ENCODE measurements around the gene SMOC1. TPM values are rescaled to one million over a fixed set of nuclear protein-coding genes. Genes with fewer than 3 reads are reported as not detected.

Gene SMOC1
- total RNA-seq, 1 experiment from 2014 or later = not detected

DNA sequence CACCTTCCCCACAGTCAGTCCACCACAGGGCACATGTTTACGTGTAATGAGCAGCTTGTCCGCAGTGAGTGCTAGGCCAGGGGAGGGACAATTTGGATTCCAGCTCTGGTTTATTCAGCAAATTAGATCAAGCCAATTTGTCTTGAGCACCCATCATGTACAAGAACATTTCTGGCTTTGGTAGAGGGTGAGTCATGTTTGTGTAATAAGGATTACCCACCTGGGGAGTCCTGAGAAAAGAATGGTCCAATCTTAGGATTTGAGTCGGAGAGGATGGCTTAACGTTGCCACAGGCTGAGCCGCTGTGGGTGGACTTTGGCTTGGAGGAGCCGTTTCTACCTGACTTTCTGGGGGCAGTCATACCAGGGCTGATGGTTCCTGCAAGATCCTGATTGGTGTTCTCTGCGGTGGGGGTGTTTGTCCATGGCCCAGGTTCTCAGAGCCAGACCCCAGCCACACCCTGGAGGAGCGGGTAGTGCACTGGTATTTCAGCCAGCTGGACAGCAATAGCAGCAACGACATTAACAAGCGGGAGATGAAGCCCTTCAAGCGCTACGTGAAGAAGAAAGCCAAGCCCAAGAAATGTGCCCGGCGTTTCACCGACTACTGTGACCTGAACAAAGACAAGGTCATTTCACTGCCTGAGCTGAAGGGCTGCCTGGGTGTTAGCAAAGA lies 143.7 kb downstream of the SMOC1 start:
- H3K36me3 ChIP-seq (ENCODE audit: low read depth, low read length) = no peaks in the 10 kb centered on the region
- H3K9me3 ChIP-seq (ENCODE audit: low read length) = no peaks in the 10 kb centered on the region
- ATAC-seq (no peak), DNase-seq (no peak)
- H3K4me1 ChIP-seq (ENCODE audit: insufficient read depth, low read length) = no peaks in the 10 kb centered on the region
- H3F3A ChIP-seq (ENCODE audit: low read length, unreplicated experiment) = no peaks in the 10 kb centered on the region
- H3K79me2 ChIP-seq (ENCODE audit: low read length) = no peaks in the 10 kb centered on the region
- no TSS peak for BruUV-seq (replicated peaks)
- H2AFZ ChIP-seq (ENCODE audit: low read length) = no peak overlapping the region
- CTCF ChIA-PET = no interaction called here
- H3K4me3 ChIP-seq (ENCODE audit: low read length) = no peak overlapping the region
- POLR2A ChIA-PET (ENCODE audit: unreplicated experiment) = no interaction called here
- TF ChIP-seq EZH2phosphoT487 (IDR thresholded peaks at IDR 0.05; ENCODE audit: borderline replicate concordance, low read length) (no peak), EZH2 (IDR thresholded peaks at IDR 0.05; ENCODE audit: low read length, unreplicated experiment) (no peak)
- TF ChIP-seq, protein P1, sequence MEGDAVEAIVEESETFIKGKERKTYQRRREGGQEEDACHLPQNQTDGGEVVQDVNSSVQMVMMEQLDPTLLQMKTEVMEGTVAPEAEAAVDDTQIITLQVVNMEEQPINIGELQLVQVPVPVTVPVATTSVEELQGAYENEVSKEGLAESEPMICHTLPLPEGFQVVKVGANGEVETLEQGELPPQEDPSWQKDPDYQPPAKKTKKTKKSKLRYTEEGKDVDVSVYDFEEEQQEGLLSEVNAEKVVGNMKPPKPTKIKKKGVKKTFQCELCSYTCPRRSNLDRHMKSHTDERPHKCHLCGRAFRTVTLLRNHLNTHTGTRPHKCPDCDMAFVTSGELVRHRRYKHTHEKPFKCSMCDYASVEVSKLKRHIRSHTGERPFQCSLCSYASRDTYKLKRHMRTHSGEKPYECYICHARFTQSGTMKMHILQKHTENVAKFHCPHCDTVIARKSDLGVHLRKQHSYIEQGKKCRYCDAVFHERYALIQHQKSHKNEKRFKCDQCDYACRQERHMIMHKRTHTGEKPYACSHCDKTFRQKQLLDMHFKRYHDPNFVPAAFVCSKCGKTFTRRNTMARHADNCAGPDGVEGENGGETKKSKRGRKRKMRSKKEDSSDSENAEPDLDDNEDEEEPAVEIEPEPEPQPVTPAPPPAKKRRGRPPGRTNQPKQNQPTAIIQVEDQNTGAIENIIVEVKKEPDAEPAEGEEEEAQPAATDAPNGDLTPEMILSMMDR (conservative IDR thresholded peaks at IDR 0.05; ENCODE audit: low read depth, low read length) = no peak
- H3K9ac ChIP-seq (ENCODE audit: low read length) = no peak overlapping the region
- H3K27ac ChIP-seq (ENCODE audit: low read length) = no peak overlapping the region
- no peaks in the 10 kb centered on the region for H4K20me1 ChIP-seq (ENCODE audit: low read length)
- H3K9me2 ChIP-seq (replicated peaks; ENCODE audit: low read length) = no peaks in the 10 kb centered on the region
- peaks cover 89% of the 10 kb centered on the region for H3K27me3 ChIP-seq (ENCODE audit: low read length)
- no peak overlapping the region for H3K4me2 ChIP-seq (ENCODE audit: low read length)
- intact Hi-C loops (cut with micrococcal nuclease) = no loop called here

DNA sequence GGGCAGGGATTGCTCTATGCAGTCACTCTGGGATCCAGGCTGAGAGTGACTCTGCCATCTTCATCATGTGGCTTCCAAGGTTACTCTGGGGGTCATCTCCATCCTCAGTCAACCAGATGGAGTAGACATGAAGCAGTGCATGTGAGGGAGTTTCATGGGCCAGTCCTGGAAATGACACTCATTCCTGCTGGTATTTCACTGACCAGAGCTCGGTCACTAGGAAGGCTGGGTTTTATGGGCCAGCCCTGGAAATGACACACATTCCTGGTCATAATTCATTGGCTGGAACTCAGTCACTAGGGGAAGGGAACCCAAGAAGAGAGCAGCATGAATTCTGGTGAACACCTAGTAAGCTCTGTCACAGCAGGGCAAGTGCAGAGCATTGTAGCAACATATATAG lies 144.7 kb downstream of the SMOC1 start:
- ChIA-PET CTCF (interaction anchor here (0.6 kb wide), 1 partner anchor 247 kb away, joined by 3 read pairs; no protein-coding TSS in a partner anchor), POLR2A (ENCODE audit: unreplicated experiment) (no interaction called here)
- no peak overlapping the region for H3K4me2 ChIP-seq (ENCODE audit: low read length)
- H4K20me1 ChIP-seq (ENCODE audit: low read length) = no peaks in the 10 kb centered on the region
- no peak overlapping the region for H3K9ac ChIP-seq (ENCODE audit: low read length)
- no peak overlapping the region for H3K4me3 ChIP-seq (ENCODE audit: low read length)
- no peaks in the 10 kb centered on the region for H3K9me2 ChIP-seq (replicated peaks; ENCODE audit: low read length)
- H3K4me1 ChIP-seq (ENCODE audit: insufficient read depth, low read length) = no peaks in the 10 kb centered on the region
- DNase-seq = no peak
- H3K79me2 ChIP-seq (ENCODE audit: low read length) = no peaks in the 10 kb centered on the region
- no peak overlapping the region for H3K27ac ChIP-seq (ENCODE audit: low read length)
- TF ChIP-seq, protein P1 (conservative IDR thresholded peaks at IDR 0.05; ENCODE audit: low read depth, low read length) = no peak
- TF ChIP-seq EZH2 (IDR thresholded peaks at IDR 0.05; ENCODE audit: low read length, unreplicated experiment) = no peak
- TF ChIP-seq EZH2phosphoT487 (IDR thresholded peaks at IDR 0.05; ENCODE audit: borderline replicate concordance, low read length) = no peak
- intact Hi-C loops (cut with micrococcal nuclease) = no loop called here
- no peak overlapping the region for H2AFZ ChIP-seq (ENCODE audit: low read length)
- no peaks in the 10 kb centered on the region for H3K9me3 ChIP-seq (ENCODE audit: low read length)
- BruUV-seq (replicated peaks) = no TSS peak
- ATAC-seq = no peak
- H3K27me3 ChIP-seq (ENCODE audit: low read length) = peaks cover 89% of the 10 kb centered on the region
- no peaks in the 10 kb centered on the region for H3F3A ChIP-seq (ENCODE audit: low read length, unreplicated experiment)
- no peaks in the 10 kb centered on the region for H3K36me3 ChIP-seq (ENCODE audit: low read depth, low read length)

DNA sequence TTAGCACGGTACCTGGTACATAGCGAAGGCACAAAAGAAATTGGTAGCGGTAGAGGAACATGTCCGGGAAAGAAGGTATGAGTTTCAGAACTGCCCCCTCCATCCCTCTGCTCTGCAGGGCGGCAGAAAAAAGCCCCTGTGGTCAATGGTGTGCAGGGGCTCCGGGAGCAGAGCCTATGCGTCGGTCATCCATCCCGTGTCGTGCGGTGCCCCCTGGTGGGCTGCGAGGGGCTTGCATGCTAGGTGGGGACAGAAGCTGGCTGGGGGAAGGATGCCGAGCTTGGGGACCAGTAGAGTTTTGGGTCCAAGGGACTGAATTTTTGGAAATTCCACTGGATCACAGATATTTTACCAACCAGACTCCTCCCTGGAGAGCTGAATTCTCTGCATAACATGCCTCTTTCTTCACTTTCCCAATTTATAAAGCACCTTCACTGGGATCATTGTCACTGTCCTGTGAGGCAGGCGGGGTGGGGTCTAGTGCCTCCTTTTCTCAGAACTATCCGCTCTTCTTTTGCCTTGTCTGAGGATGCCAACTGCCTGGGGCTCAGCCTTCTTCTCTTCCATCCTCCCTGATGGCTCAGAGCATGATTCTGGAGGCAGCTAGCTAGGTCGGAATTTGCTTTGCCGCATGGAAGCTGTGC lies 148.7 kb downstream of the SMOC1 start:
- ChIA-PET POLR2A (ENCODE audit: unreplicated experiment) (no interaction called here), CTCF (interaction anchor here (0.6 to 1.9 kb wide), 12 partner anchors 21 to 437 kb away, joined by 3 to 32 read pairs (median 4); no protein-coding TSS in a partner anchor)
- H3K4me2 ChIP-seq (ENCODE audit: low read length) = no peak overlapping the region
- no peak overlapping the region for H3K27ac ChIP-seq (ENCODE audit: low read length)
- no peaks in the 10 kb centered on the region for H3K36me3 ChIP-seq (ENCODE audit: low read depth, low read length)
- peak; percentile 72 for DNase-seq
- intact Hi-C loops (cut with micrococcal nuclease) = loop anchor here (1.0 kb wide), 3 partner anchors 210 to 443 kb away; no protein-coding TSS in a partner anchor
- no peaks in the 10 kb centered on the region for H4K20me1 ChIP-seq (ENCODE audit: low read length)
- no peaks in the 10 kb centered on the region for H3K9me3 ChIP-seq (ENCODE audit: low read length)
- no peak for TF ChIP-seq EZH2 (IDR thresholded peaks at IDR 0.05; ENCODE audit: low read length, unreplicated experiment)
- TF ChIP-seq, protein P1 (conservative IDR thresholded peaks at IDR 0.05; ENCODE audit: low read depth, low read length) = peak; percentile 93
- H3K27me3 ChIP-seq (ENCODE audit: low read length) = peaks cover 67% of the 10 kb centered on the region
- H3K4me1 ChIP-seq (ENCODE audit: insufficient read depth, low read length) = peaks cover 4% of the 10 kb centered on the region; the same call in 1 of the 2 replicates
- no peak overlapping the region for H3K9ac ChIP-seq (ENCODE audit: low read length)
- no peaks in the 10 kb centered on the region for H3F3A ChIP-seq (ENCODE audit: low read length, unreplicated experiment)
- no peak overlapping the region for H2AFZ ChIP-seq (ENCODE audit: low read length)
- H3K4me3 ChIP-seq (ENCODE audit: low read length) = no peak overlapping the region
- no peaks in the 10 kb centered on the region for H3K79me2 ChIP-seq (ENCODE audit: low read length)
- BruUV-seq (replicated peaks) = no TSS peak
- no peaks in the 10 kb centered on the region for H3K9me2 ChIP-seq (replicated peaks; ENCODE audit: low read length)
- peak; percentile 86 for ATAC-seq

All from PC-3 (cell line).